ENCODE data around the gene FOXE3.

GRCh38 chr1:47450606-47451005, 34.5 kb downstream of the FOXE3 start:
- TF ChIP-seq CTCF (conservative IDR thresholded peaks at IDR 0.05; ENCODE audit: low read depth, low read length), result no peak
- TF ChIP-seq BHLHE40 (IDR thresholded peaks at IDR 0.05; ENCODE audit: low read depth, low read length), result no peak
- TF ChIP-seq CEBPB (IDR thresholded peaks at IDR 0.05; ENCODE audit: low read depth, low read length), result no peak
- no peak for TF ChIP-seq SMC3 (IDR thresholded peaks at IDR 0.05; ENCODE audit: low read depth, low read length)
